Glutamatergic neuron (in vitro differentiated cells): ENCODE measurements around the gene C1QTNF1. TPM values are rescaled to one million over a fixed set of nuclear protein-coding genes. Genes with fewer than 3 reads are reported as not detected.

Experiments
- DNase-seq: peaks from one replicate; pipeline ENCODE4 v3.0.0; 2022
- H3K27ac Mint-ChIP-seq: one replicate; pipeline ENCODE4 v1.8.0; 2020; ENCODE audit warnings: mild to moderate bottlenecking, mixed read lengths, inconsistent platforms; ENCODE audit not compliant: unreplicated experiment
- H3K27me3 Mint-ChIP-seq: one replicate; pipeline ENCODE4 v1.8.0; 2020; ENCODE audit warnings: mild to moderate bottlenecking, moderate library complexity, mixed read lengths, inconsistent platforms; ENCODE audit not compliant: unreplicated experiment
- H3K36me3 Mint-ChIP-seq: one replicate; pipeline ENCODE4 v1.8.0; 2020; ENCODE audit warnings: mild to moderate bottlenecking, mixed read lengths, inconsistent platforms; ENCODE audit not compliant: unreplicated experiment
- H3K4me1 Mint-ChIP-seq: one replicate; pipeline ENCODE4 v1.8.0; 2020; ENCODE audit warnings: mild to moderate bottlenecking, low read depth, mixed read lengths, inconsistent platforms; ENCODE audit not compliant: unreplicated experiment
- H3K4me3 Mint-ChIP-seq: one replicate; pipeline ENCODE4 v1.8.0; 2020; ENCODE audit warnings: mild to moderate bottlenecking, mixed read lengths, inconsistent platforms; ENCODE audit not compliant: unreplicated experiment
- H3K9me3 Mint-ChIP-seq: one replicate; pipeline ENCODE4 v1.8.0; 2020; ENCODE audit warnings: mild to moderate bottlenecking, moderate library complexity, mixed read lengths, inconsistent platforms; ENCODE audit not compliant: unreplicated experiment
- total RNA-seq: library from RNA; stranded (reverse); fragmentation: NEBNext Ultra II Directional; extraction: Animal tissue kit (Norgen Biotek cat#: 25700); gene quantifications from one replicate; pipeline ENCODE4 v1.2.1, GENCODE V29; 2021; ENCODE audit not compliant: unreplicated experiment
- TF ChIP-seq, protein P1 (sequence below): fragments of 200-600 bp; sonication (generic); IDR thresholded peaks from one replicate; pipeline ENCODE4 v1.5.0; 2021; ENCODE audit not compliant: partially characterized antibody, unreplicated experiment

The C1QTNF1 gene
- total RNA-seq, 1 donor from 2014 or later: 0.15 TPM

DNA sequence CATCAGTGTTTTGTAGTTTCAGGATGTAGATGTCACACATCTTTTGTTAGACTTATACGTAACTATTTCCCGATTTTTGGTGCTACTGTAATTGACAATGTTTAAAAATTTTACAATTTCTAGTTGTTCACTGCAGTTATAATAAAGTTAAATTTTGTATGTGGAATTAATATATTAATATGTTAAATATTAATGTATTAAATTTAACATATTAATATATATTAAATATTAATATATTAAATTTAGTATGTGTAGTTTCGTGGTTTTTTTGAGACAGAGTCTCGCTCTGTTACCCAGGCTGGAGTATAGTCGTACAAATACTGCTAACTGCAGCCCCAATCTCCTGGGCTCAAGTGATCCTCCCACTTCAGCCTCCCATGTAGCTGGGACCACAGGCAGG lies 38.6 kb upstream of the C1QTNF1 start:
- no peak overlapping the region for H3K27ac Mint-ChIP-seq
- peaks cover 1% of the 10 kb centered on the region for H3K9me3 Mint-ChIP-seq
- no peak overlapping the region for H3K4me3 Mint-ChIP-seq
- TF ChIP-seq, protein P1, sequence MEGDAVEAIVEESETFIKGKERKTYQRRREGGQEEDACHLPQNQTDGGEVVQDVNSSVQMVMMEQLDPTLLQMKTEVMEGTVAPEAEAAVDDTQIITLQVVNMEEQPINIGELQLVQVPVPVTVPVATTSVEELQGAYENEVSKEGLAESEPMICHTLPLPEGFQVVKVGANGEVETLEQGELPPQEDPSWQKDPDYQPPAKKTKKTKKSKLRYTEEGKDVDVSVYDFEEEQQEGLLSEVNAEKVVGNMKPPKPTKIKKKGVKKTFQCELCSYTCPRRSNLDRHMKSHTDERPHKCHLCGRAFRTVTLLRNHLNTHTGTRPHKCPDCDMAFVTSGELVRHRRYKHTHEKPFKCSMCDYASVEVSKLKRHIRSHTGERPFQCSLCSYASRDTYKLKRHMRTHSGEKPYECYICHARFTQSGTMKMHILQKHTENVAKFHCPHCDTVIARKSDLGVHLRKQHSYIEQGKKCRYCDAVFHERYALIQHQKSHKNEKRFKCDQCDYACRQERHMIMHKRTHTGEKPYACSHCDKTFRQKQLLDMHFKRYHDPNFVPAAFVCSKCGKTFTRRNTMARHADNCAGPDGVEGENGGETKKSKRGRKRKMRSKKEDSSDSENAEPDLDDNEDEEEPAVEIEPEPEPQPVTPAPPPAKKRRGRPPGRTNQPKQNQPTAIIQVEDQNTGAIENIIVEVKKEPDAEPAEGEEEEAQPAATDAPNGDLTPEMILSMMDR: no peak
- no peaks in the 10 kb centered on the region for H3K4me1 Mint-ChIP-seq
- H3K27me3 Mint-ChIP-seq: peaks cover 1% of the 10 kb centered on the region
- no peaks in the 10 kb centered on the region for H3K36me3 Mint-ChIP-seq
- no peak for DNase-seq

DNA sequence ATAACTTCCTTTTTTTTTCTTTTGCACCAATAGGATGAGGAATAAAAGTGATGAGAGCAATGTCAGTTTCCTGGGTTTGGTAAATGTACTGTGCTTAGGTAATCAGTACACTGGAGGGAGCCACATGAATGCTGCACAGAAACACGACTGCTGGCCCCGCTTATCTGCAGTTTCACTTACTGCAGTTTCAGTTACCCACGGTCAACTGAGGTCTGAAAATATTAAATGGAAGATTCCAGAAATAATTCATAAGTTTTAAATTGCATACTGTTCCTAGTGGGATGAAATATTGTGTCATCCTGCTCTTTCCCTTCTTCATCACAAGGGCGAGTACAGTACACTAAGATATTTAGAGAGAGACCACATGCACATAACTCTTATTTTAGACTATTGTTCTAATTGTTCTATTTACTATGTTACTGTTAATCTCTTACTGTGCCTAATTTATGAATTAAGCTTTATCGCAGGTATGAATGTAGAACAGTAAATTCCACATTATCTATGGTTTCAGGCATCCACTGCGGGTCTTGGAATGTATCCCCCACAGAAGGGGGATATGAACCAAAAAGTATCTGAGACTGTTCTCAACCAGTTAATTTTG lies 37.8 kb upstream of the C1QTNF1 start:
- Mint-ChIP-seq H3K4me1 (no peaks in the 10 kb centered on the region), H3K27ac (no peak overlapping the region), H3K4me3 (no peak overlapping the region), H3K36me3 (no peaks in the 10 kb centered on the region), H3K27me3 (peaks cover 1% of the 10 kb centered on the region), H3K9me3 (peaks cover 1% of the 10 kb centered on the region)
- TF ChIP-seq, protein P1: no peak
- DNase-seq: no peak

DNA sequence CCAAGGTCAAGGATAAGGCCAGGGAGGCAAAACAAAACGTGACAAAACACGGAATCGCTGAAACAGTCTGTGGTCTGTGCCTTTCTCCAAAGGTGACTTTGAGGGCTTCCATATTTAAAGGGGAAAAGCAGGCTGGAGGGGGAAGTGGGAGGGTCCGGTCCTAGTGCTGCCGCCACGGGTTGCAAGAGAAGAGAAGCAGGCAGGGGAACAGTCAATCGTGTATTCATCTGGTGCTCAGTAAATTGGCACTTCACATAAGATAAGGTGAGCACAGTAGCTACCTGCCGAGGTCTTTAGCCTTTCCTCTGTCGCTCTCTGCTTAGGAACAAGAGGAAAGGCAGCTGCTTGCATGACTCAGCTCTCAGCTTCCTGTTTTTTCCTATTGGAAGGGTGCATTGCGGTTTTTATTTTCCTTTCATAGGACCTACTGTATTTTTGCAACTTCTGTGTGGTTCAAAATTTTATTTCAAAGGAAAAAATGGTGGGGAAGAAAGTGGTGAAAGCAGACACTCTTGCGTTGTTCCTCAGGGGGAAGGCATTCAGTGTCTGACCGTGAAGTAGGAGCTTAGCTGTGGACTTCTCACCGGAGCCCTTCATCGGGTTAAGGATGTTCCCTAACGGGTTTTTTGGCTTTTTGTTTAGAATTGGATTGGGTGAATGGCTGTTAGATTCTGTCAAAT lies 37.2 kb upstream of the C1QTNF1 start:
- TF ChIP-seq, protein P1: no peak
- Mint-ChIP-seq H3K36me3 (no peaks in the 10 kb centered on the region), H3K27me3 (peaks cover 1% of the 10 kb centered on the region), H3K9me3 (peaks cover 1% of the 10 kb centered on the region), H3K27ac (no peak overlapping the region), H3K4me3 (no peak overlapping the region), H3K4me1 (no peaks in the 10 kb centered on the region)
- no peak for DNase-seq

DNA sequence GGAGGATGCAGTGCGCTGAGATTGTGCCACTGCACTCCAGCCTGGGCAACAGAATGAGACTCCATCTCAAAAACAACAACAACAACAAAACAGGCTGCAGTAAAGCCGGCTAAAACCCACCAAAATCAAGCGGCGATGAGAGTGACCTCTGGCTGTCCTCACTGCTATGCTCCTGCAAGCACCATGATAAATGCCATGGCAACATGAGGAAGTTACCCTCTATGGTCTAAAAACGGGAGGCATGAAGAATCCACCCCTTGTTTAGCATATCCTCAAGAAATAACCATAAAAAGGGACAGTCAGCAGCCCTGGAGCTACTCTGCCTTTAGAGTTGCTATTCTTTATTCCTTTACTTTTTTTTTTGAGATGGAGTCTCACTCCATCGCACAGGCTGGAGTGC lies 35.8 kb upstream of the C1QTNF1 start:
- Mint-ChIP-seq H3K27me3 (peaks cover 1% of the 10 kb centered on the region), H3K9me3 (peaks cover 1% of the 10 kb centered on the region), H3K4me3 (no peak overlapping the region), H3K36me3 (peaks cover 5% of the 10 kb centered on the region), H3K4me1 (peaks cover 5% of the 10 kb centered on the region), H3K27ac (no peak overlapping the region)
- TF ChIP-seq, protein P1: no peak
- no peak for DNase-seq

DNA sequence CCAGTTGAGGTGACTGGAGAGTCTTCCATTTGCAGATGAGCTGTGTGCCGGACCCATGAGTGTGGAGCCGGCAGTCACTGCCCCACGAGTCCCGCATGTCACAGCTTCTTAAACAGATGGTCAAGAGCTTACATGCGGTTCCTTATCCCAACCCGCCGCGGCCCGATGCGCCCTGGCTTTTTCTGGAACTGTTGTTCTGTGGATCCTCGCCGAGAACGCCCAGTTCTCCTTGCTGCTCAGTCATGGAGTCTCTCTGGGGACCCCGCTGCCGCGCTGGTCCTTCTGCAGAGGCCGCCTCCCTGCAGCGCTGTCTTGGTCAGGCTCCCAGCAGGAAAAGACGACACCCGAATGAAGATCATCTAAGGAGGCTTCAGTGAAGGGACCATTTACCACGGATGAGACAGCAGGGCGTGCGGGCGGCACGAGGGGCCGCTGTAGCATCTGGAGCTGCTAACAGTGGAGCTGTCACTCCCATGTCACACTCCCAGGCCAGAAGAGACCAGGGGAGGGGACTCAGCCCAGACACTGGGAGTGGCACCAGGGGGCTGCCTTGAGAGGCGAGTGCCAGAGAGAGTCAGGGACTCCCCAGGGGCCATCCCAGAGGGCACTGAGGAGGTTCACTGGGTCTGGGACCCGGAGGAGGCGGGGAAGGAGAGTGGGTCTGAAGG lies 33.5 kb upstream of the C1QTNF1 start:
- no peak overlapping the region for H3K27ac Mint-ChIP-seq
- H3K4me3 Mint-ChIP-seq: no peak overlapping the region
- no peak for DNase-seq
- H3K9me3 Mint-ChIP-seq: peaks cover 1% of the 10 kb centered on the region
- H3K27me3 Mint-ChIP-seq: peaks cover 1% of the 10 kb centered on the region
- TF ChIP-seq, protein P1: no peak
- H3K4me1 Mint-ChIP-seq: peaks cover 5% of the 10 kb centered on the region
- peaks cover 6% of the 10 kb centered on the region for H3K36me3 Mint-ChIP-seq
